Activated CD4-positive, CD25-positive, alpha-beta regulatory T cell treated with anti-CD3 and anti-CD28 coated beads, Interleukin-2, amount 50 U/mL, for 16 hours (primary cell): ENCODE data around the gene TPRG1L.

Source experiments
- DNase-seq: peaks from one replicate; pipeline ENCODE4 v3.0.0-alpha.2; 2020; ENCODE audit warnings: low read depth, low spot score

The TPRG1L gene

GRCh38 chr1:3645247-3645646, 20.4 kb downstream of the TPRG1L start:
- no peak for DNase-seq

- no peak for DNase-seq
Measured at GRCh38 chr1:3645666-3646355, 21.0 kb downstream of the TPRG1L start.

GRCh38 chr1:3646596-3646995, 21.8 kb downstream of the TPRG1L start:
- DNase-seq, result no peak

GRCh38 chr1:3649342-3650247, 24.8 kb downstream of the TPRG1L start, which contains the start of gene WRAP73:
Gene WRAP73, minus strand, starts transcription at chr1:3650103. Its CDS starts 104 bp downstream, at chr1:3649999.
- DNase-seq, result peak; percentile 78

- DNase-seq, result no peak
Measured at GRCh38 chr1:3650248-3651025, 25.6 kb downstream of the TPRG1L start.

GRCh38 chr1:3651026-3651929, 26.5 kb downstream of the TPRG1L start:
- DNase-seq, result no peak

GRCh38 chr1:3651930-3652547, 27.2 kb downstream of the TPRG1L start, which contains the start of gene TP73:
Gene TP73, plus strand, starts transcription at chr1:3652516. Its CDS starts 29,850 bp downstream, at chr1:3682366.
- DNase-seq, result no peak

GRCh38 chr1:3652548-3653285, 27.9 kb downstream of the TPRG1L start:
- DNase-seq, result no peak

GRCh38 chr1:3653286-3653618, 28.4 kb downstream of the TPRG1L start:
- no peak for DNase-seq

- DNase-seq, result no peak
Measured at GRCh38 chr1:3654549-3655281, 29.9 kb downstream of the TPRG1L start.

GRCh38 chr1:3656450-3657095, 31.8 kb downstream of the TPRG1L start:
- no peak for DNase-seq

GRCh38 chr1:3657096-3657475, 32.3 kb downstream of the TPRG1L start:
- no peak for DNase-seq

- no peak for DNase-seq
Measured at GRCh38 chr1:3657578-3658230, 32.9 kb downstream of the TPRG1L start.

- no peak for DNase-seq
Measured at GRCh38 chr1:3658231-3658615, 33.4 kb downstream of the TPRG1L start.

GRCh38 chr1:3659093-3659492, 34.3 kb downstream of the TPRG1L start:
- no peak for DNase-seq

- DNase-seq, result no peak
Measured at GRCh38 chr1:3660704-3661103, 35.9 kb downstream of the TPRG1L start.

GRCh38 chr1:3661631-3662030, 36.8 kb downstream of the TPRG1L start:
- DNase-seq, result no peak

- no peak for DNase-seq
Measured at GRCh38 chr1:3662080-3662671, 37.4 kb downstream of the TPRG1L start.
